GM23338 (cell line): ENCODE data around the gene TDRD1. TPM values are rescaled to one million over a fixed set of nuclear protein-coding genes. Genes with fewer than 3 reads are reported as not detected.

Experiments
- ATAC-seq: fragments of 200-7000 bp; cut with Tn5 transposase; 3 replicates; pipeline ENCODE4 v1.9.1; 2020
- DNase-seq: peaks from one replicate; pipeline ENCODE4 v3.0.0-alpha.2; 2015; ENCODE audit warnings: low spot score
- H2AFZ ChIP-seq: fragments of 200-600 bp; sonication (generic); 2 replicates; pipeline ENCODE4 v1.8.0; 2016; ENCODE audit warnings: antibody characterized with exemption, mild to moderate bottlenecking, moderate library complexity
- H3F3A ChIP-seq: fragments of 200-600 bp; sonication (generic); replicated peaks from 2 replicates; pipeline ENCODE4 v1.8.0; 2017; ENCODE audit warnings: antibody characterized with exemption, mixed run types, low read depth
- H3K27ac ChIP-seq: fragments of 200-600 bp; sonication (generic); 2 replicates; pipeline ENCODE4 v1.6.1; 2016; ENCODE audit warnings: low read depth
- H3K27me3 ChIP-seq: fragments of 200-600 bp; sonication (generic); 2 replicates; pipeline ENCODE4 v1.8.0; 2016; ENCODE audit warnings: mild to moderate bottlenecking, mixed run types, moderate library complexity; ENCODE audit not compliant: insufficient read depth
- H3K36me3 ChIP-seq: fragments of 200-600 bp; sonication (generic); 2 replicates; pipeline ENCODE4 v1.8.0; 2016; ENCODE audit warnings: mild to moderate bottlenecking; ENCODE audit not compliant: insufficient read depth
- H3K4me1 ChIP-seq: fragments of 200-600 bp; sonication (generic); 2 replicates; pipeline ENCODE4 v1.8.0; 2016; ENCODE audit warnings: mild to moderate bottlenecking, moderate library complexity; ENCODE audit not compliant: insufficient read depth
- H3K4me2 ChIP-seq: fragments of 200-600 bp; sonication (generic); 2 replicates; pipeline ENCODE4 v1.7.1; 2017; ENCODE audit warnings: mixed run types
- H3K4me3 ChIP-seq: fragments of 200-600 bp; sonication (generic); 2 replicates; pipeline ENCODE4 v1.6.1; 2016; ENCODE audit warnings: mixed run types
- H3K79me2 ChIP-seq: fragments of 200-600 bp; sonication (generic); replicated peaks from 2 replicates; pipeline ENCODE4 v1.8.0; 2017; ENCODE audit warnings: mild to moderate bottlenecking; ENCODE audit not compliant: insufficient read depth
- H3K9me2 ChIP-seq: fragments of 200-600 bp; sonication (generic); 2 replicates; pipeline ENCODE4 v1.8.0; 2017; ENCODE audit not compliant: insufficient read depth
- H4K20me1 ChIP-seq: fragments of 200-600 bp; sonication (generic); replicated peaks from 2 replicates; pipeline ENCODE4 v1.8.0; 2017; ENCODE audit warnings: mild to moderate bottlenecking; ENCODE audit not compliant: insufficient read depth
- H3K27ac Mint-ChIP-seq: 2 replicates; pipeline ENCODE4 v1.8.0; 2020; ENCODE audit warnings: inconsistent platforms, mild to moderate bottlenecking, moderate library complexity, mixed read lengths
- H3K27me3 Mint-ChIP-seq: 3 replicates; pipeline ENCODE4 v1.8.0; 2022; ENCODE audit warnings: low read depth, mild to moderate bottlenecking, moderate library complexity, mixed read lengths, inconsistent platforms; ENCODE audit not compliant: insufficient read depth, poor library complexity
- H3K36me3 Mint-ChIP-seq: 3 replicates; pipeline ENCODE4 v1.8.0; 2021; ENCODE audit warnings: low read depth, mild to moderate bottlenecking, inconsistent platforms, moderate library complexity, mixed read lengths
- H3K4me1 Mint-ChIP-seq: 3 replicates; pipeline ENCODE4 v1.8.0; 2020; ENCODE audit warnings: mild to moderate bottlenecking, inconsistent platforms, mixed read lengths
- H3K4me3 Mint-ChIP-seq: 3 replicates; pipeline ENCODE4 v1.8.0; 2021; ENCODE audit warnings: moderate library complexity, mild to moderate bottlenecking, inconsistent platforms, mixed read lengths
- H3K9me3 Mint-ChIP-seq: 3 replicates; pipeline ENCODE4 v1.8.0; 2020; ENCODE audit warnings: moderate library complexity, mild to moderate bottlenecking, inconsistent platforms, mixed read lengths
- CREB1 ChIP-seq: fragments of 250-450 bp; sonication (Bioruptor Pico); IDR thresholded peaks from 2 replicates; pipeline ENCODE4 v1.5.0; 2020; ENCODE audit warnings: low read depth, mild to moderate bottlenecking, moderate library complexity
- EZH2 ChIP-seq: fragments of 200-600 bp; sonication (generic); IDR thresholded peaks from one replicate; pipeline ENCODE4 v1.8.0; 2017; ENCODE audit warnings: antibody characterized with exemption, mild to moderate bottlenecking, low read depth; ENCODE audit not compliant: unreplicated experiment
- EZH2phosphoT487 ChIP-seq: fragments of 200-600 bp; sonication (generic); IDR thresholded peaks from one replicate; pipeline ENCODE4 v1.8.1; 2018; ENCODE audit warnings: antibody characterized with exemption; ENCODE audit not compliant: unreplicated experiment
- JUNB ChIP-seq: IDR thresholded peaks from one replicate; pipeline ENCODE4 v1.6.1; 2016; ENCODE audit warnings: antibody characterized with exemption; ENCODE audit not compliant: unreplicated experiment
- NANOG ChIP-seq: IDR thresholded peaks from 2 replicates; pipeline ENCODE4 v1.6.1; 2016; ENCODE audit warnings: antibody characterized with exemption, borderline replicate concordance
- POLR2AphosphoS5 ChIP-seq: IDR thresholded peaks from 2 replicates; pipeline ENCODE4 v1.6.1; 2016; ENCODE audit warnings: antibody characterized with exemption, low read depth
- STAT1 ChIP-seq: IDR thresholded peaks from one replicate; pipeline ENCODE4 v1.6.1; 2016; ENCODE audit warnings: antibody characterized with exemption; ENCODE audit not compliant: unreplicated experiment
- ZNF114 ChIP-seq: fragments of 250-450 bp; sonication (Bioruptor Pico); IDR thresholded peaks from 2 replicates; pipeline ENCODE4 v1.5.0; 2020; ENCODE audit warnings: mild to moderate bottlenecking, moderate library complexity
- ZNF331 ChIP-seq: fragments of 250-450 bp; sonication (Bioruptor Pico); IDR thresholded peaks from 2 replicates; pipeline ENCODE4 v1.5.0; 2020; ENCODE audit warnings: low read depth, mild to moderate bottlenecking, moderate library complexity
- polyA plus RNA-seq: library from polyadenylated mRNA; unstranded; fragments of >200 nt; fragmentation: Nextera tagmentation; extraction: Ambion mirVana; gene quantifications from 2 replicates; pipeline ENCODE4 v1.2.1, GENCODE V29; 2016
- total RNA-seq: library from RNA; depleted of rRNA; stranded (reverse); fragments of >200 nt; shearing (Covaris generic); gene quantifications from 2 replicates; pipeline ENCODE4 v1.2.3, GENCODE V29; 2014
- TF ChIP-seq, protein P1 (sequence below): IDR thresholded peaks from 2 replicates; pipeline ENCODE4 v1.6.1; 2016; ENCODE audit warnings: antibody characterized with exemption
- TF ChIP-seq, protein P2 (sequence below): fragments of 250-450 bp; sonication (Bioruptor Pico); IDR thresholded peaks from 2 replicates; pipeline ENCODE4 v1.5.0; 2020; ENCODE audit warnings: mild to moderate bottlenecking, moderate library complexity
- TF ChIP-seq, protein P3 (sequence below), 2 experiments: fragments of 200-600 bp in 1 of 2; sonication (generic) in 1 of 2; conservative IDR thresholded peaks; 2 replicates each; pipeline versions ENCODE4 v1.5.1 to v1.6.1; 2016 to 2017; ENCODE audit warnings: antibody characterized with exemption in 2 of 2, low read depth in 2 of 2, mild to moderate bottlenecking in 2 of 2, moderate library complexity in 1 of 2
- TF ChIP-seq, protein P4 (sequence below): IDR thresholded peaks from one replicate; pipeline ENCODE4 v1.6.1; 2018; ENCODE audit warnings: antibody characterized with exemption; ENCODE audit not compliant: unreplicated experiment

Gene TDRD1
- total and polyA plus RNA-seq, 2 experiments from 2014 or later = 0.52 to 1.5 TPM

DNA sequence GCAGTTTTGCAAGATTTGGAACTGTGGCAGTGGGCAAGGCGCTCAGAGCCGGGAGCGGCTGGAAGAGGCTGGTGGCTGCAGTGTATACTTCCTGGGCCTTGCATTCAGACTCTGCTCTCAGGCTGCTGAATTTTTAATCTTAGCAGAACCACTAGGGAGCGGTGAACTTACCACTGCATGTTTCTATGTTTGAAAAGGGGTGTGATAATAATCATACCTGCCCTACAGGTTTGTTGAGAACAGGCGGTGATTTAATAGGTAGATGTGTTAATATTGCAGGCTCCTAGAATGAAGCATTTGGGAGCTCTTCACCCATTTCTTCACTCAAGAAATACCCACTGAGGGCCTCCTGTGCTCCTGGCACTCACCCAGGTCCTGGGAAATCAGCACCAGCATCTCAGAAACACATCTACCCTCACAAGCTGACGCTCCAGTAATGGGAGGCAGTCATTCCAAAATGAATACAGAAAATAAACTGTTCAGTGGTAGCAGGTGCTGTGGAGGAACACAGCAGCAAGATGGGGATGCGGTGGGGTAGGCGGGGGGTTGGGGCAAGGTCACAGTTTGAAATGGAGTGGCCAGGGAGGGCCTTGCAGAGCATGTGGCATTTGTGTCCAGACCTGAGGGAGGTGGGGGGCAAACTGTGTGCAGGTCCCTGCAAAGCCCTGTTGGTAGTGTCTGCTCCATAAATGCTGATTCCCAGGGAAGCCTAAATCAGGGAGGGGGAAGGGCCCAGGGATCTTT, 100.9 kb downstream of the TDRD1 start:
- Histone ChIP-seq H3K4me3 (no peak overlapping the region), H2AFZ (no peak overlapping the region), H3K4me2 (no peak overlapping the region), H3K36me3 (no peaks in the 10 kb centered on the region), H3K9me2 (no peaks in the 10 kb centered on the region), H3K27ac (no peak overlapping the region), H3K79me2 (no peaks in the 10 kb centered on the region), H3K4me1 (no peaks in the 10 kb centered on the region), H3F3A (no peaks in the 10 kb centered on the region), H3K27me3 (no peaks in the 10 kb centered on the region), H4K20me1 (no peaks in the 10 kb centered on the region)
- H3K4me1 Mint-ChIP-seq = no peaks in the 10 kb centered on the region
- no peak for ATAC-seq
- no peak for DNase-seq
- no peaks in the 10 kb centered on the region for H3K9me3 Mint-ChIP-seq
- peaks cover 4% of the 10 kb centered on the region for H3K27me3 Mint-ChIP-seq
- H3K27ac Mint-ChIP-seq = no peak overlapping the region
- TF ChIP-seq, protein P1, sequence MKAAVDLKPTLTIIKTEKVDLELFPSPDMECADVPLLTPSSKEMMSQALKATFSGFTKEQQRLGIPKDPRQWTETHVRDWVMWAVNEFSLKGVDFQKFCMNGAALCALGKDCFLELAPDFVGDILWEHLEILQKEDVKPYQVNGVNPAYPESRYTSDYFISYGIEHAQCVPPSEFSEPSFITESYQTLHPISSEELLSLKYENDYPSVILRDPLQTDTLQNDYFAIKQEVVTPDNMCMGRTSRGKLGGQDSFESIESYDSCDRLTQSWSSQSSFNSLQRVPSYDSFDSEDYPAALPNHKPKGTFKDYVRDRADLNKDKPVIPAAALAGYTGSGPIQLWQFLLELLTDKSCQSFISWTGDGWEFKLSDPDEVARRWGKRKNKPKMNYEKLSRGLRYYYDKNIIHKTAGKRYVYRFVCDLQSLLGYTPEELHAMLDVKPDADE = no peak
- TF ChIP-seq NANOG (no peak), ZNF331 (CRISPR knock-in tag) (no peak), JUNB (no peak), EZH2 (no peak), CREB1 (CRISPR knock-in tag) (no peak), EZH2phosphoT487 (no peak), ZNF114 (CRISPR knock-in tag) (no peak), POLR2AphosphoS5 (no peak), STAT1 (no peak)
- TF ChIP-seq, protein P2, sequence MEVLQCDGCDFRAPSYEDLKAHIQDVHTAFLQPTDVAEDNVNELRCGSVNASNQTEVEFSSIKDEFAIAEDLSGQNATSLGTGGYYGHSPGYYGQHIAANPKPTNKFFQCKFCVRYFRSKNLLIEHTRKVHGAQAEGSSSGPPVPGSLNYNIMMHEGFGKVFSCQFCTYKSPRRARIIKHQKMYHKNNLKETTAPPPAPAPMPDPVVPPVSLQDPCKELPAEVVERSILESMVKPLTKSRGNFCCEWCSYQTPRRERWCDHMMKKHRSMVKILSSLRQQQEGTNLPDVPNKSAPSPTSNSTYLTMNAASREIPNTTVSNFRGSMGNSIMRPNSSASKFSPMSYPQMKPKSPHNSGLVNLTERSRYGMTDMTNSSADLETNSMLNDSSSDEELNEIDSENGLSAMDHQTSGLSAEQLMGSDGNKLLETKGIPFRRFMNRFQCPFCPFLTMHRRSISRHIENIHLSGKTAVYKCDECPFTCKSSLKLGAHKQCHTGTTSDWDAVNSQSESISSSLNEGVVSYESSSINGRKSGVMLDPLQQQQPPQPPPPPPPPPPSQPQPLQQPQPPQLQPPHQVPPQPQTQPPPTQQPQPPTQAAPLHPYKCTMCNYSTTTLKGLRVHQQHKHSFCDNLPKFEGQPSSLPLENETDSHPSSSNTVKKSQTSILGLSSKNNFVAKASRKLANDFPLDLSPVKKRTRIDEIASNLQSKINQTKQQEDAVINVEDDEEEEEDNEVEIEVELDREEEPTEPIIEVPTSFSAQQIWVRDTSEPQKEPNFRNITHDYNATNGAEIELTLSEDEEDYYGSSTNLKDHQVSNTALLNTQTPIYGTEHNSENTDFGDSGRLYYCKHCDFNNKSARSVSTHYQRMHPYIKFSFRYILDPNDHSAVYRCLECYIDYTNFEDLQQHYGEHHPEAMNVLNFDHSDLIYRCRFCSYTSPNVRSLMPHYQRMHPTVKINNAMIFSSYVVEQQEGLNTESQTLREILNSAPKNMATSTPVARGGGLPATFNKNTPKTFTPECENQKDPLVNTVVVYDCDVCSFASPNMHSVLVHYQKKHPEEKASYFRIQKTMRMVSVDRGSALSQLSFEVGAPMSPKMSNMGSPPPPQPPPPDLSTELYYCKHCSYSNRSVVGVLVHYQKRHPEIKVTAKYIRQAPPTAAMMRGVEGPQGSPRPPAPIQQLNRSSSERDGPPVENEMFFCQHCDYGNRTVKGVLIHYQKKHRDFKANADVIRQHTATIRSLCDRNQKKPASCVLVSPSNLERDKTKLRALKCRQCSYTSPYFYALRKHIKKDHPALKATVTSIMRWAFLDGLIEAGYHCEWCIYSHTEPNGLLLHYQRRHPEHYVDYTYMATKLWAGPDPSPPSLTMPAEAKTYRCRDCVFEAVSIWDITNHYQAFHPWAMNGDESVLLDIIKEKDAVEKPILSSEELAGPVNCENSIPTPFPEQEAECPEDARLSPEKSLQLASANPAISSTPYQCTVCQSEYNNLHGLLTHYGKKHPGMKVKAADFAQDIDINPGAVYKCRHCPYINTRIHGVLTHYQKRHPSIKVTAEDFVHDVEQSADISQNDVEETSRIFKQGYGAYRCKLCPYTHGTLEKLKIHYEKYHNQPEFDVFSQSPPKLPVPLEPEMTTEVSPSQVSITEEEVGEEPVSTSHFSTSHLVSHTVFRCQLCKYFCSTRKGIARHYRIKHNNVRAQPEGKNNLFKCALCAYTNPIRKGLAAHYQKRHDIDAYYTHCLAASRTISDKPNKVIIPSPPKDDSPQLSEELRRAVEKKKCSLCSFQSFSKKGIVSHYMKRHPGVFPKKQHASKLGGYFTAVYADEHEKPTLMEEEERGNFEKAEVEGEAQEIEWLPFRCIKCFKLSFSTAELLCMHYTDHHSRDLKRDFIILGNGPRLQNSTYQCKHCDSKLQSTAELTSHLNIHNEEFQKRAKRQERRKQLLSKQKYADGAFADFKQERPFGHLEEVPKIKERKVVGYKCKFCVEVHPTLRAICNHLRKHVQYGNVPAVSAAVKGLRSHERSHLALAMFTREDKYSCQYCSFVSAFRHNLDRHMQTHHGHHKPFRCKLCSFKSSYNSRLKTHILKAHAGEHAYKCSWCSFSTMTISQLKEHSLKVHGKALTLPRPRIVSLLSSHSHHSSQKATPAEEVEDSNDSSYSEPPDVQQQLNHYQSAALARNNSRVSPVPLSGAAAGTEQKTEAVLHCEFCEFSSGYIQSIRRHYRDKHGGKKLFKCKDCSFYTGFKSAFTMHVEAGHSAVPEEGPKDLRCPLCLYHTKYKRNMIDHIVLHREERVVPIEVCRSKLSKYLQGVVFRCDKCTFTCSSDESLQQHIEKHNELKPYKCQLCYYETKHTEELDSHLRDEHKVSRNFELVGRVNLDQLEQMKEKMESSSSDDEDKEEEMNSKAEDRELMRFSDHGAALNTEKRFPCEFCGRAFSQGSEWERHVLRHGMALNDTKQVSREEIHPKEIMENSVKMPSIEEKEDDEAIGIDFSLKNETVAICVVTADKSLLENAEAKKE (CRISPR knock-in tag) = no peak
- TF ChIP-seq, protein P3, sequence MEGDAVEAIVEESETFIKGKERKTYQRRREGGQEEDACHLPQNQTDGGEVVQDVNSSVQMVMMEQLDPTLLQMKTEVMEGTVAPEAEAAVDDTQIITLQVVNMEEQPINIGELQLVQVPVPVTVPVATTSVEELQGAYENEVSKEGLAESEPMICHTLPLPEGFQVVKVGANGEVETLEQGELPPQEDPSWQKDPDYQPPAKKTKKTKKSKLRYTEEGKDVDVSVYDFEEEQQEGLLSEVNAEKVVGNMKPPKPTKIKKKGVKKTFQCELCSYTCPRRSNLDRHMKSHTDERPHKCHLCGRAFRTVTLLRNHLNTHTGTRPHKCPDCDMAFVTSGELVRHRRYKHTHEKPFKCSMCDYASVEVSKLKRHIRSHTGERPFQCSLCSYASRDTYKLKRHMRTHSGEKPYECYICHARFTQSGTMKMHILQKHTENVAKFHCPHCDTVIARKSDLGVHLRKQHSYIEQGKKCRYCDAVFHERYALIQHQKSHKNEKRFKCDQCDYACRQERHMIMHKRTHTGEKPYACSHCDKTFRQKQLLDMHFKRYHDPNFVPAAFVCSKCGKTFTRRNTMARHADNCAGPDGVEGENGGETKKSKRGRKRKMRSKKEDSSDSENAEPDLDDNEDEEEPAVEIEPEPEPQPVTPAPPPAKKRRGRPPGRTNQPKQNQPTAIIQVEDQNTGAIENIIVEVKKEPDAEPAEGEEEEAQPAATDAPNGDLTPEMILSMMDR (conservative IDR thresholded peaks at IDR 0.05; ENCODE audit: low read depth in 2 of 2) = no peak
- TF ChIP-seq, protein P4, sequence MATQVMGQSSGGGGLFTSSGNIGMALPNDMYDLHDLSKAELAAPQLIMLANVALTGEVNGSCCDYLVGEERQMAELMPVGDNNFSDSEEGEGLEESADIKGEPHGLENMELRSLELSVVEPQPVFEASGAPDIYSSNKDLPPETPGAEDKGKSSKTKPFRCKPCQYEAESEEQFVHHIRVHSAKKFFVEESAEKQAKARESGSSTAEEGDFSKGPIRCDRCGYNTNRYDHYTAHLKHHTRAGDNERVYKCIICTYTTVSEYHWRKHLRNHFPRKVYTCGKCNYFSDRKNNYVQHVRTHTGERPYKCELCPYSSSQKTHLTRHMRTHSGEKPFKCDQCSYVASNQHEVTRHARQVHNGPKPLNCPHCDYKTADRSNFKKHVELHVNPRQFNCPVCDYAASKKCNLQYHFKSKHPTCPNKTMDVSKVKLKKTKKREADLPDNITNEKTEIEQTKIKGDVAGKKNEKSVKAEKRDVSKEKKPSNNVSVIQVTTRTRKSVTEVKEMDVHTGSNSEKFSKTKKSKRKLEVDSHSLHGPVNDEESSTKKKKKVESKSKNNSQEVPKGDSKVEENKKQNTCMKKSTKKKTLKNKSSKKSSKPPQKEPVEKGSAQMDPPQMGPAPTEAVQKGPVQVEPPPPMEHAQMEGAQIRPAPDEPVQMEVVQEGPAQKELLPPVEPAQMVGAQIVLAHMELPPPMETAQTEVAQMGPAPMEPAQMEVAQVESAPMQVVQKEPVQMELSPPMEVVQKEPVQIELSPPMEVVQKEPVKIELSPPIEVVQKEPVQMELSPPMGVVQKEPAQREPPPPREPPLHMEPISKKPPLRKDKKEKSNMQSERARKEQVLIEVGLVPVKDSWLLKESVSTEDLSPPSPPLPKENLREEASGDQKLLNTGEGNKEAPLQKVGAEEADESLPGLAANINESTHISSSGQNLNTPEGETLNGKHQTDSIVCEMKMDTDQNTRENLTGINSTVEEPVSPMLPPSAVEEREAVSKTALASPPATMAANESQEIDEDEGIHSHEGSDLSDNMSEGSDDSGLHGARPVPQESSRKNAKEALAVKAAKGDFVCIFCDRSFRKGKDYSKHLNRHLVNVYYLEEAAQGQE = no peak
- no peak overlapping the region for H3K4me3 Mint-ChIP-seq
- no peaks in the 10 kb centered on the region for H3K36me3 Mint-ChIP-seq
